Body of pancreas (tissue), 4 donors: ENCODE measurements around the gene LCN6. TPM values are rescaled to one million over a fixed set of nuclear protein-coding genes. Genes with fewer than 3 reads are reported as not detected.

Experiments used
- ATAC-seq: fragments of 150-250 bp; one replicate; pipeline ENCODE4 v1.9.1; 2016
- DNase-seq, 4 donors: peaks; one replicate each; pipeline ENCODE4 v3.0.0-alpha.2; 2019
- H3K27ac ChIP-seq, 4 donors: fragments of 200-600 bp; sonication (generic); 1 replicate in 3 of 4; 2 replicates in 1 of 4; pipeline versions ENCODE4 v1.5.1 to v1.6.1; 2016 to 2019; ENCODE audit warnings: mild to moderate bottlenecking in 1 of 4, mixed read lengths in 1 of 4, moderate library complexity in 1 of 4
- H3K27me3 ChIP-seq, 2 donors: fragments of 200-600 bp; sonication (generic); one replicate each; pipeline ENCODE4 v1.6.0; 2016; ENCODE audit warnings: mild to moderate bottlenecking in 1 of 2
- H3K36me3 ChIP-seq, 2 donors: fragments of 200-600 bp; sonication (generic); replicated peaks in 1 of 2; 2 replicates each; pipeline ENCODE4 v1.5.1; 2016; ENCODE audit warnings: low read depth in 2 of 2; ENCODE audit not compliant: insufficient read depth in 1 of 2
- H3K4me1 ChIP-seq: fragments of 200-600 bp; sonication (generic); one replicate; pipeline ENCODE4 v1.6.0; 2016
- H3K4me3 ChIP-seq, 2 donors: fragments of 200-600 bp; sonication (generic); 1 replicate in 1 of 2; 2 replicates in 1 of 2; pipeline ENCODE4 v1.5.1; 2016 to 2019
- H3K9me3 ChIP-seq, 3 donors: fragments of 200-600 bp; sonication (generic); 1 replicate in 2 of 3; 2 replicates in 1 of 3; pipeline ENCODE4 v1.5.1; 2016
- POLR2A ChIP-seq, 3 donors: fragments of 450-650 bp; IDR thresholded peaks; one replicate each; pipeline ENCODE4 v1.6.1; 2016; ENCODE audit warnings: antibody characterized with exemption in 3 of 3, mild to moderate bottlenecking in 2 of 3
- WGBS, 2 donors: methylation state at CpG; one replicate each; pipeline ENCODE4 v1.1.5; 2017; 5-methylcytosine and 5-hydroxymethylcytosine counted together
- intact Hi-C: fragments of 100-400 bp; cut with DNase I; formaldehyde crosslinking; loops from one replicate; pipeline ENCODE4 v1.15.1; 2023
- total RNA-seq, 2 donors: library from RNA; depleted of rRNA; stranded (reverse); fragments of >200 nt; gene quantifications; one replicate each; pipeline ENCODE4 v1.1.0, GENCODE V29; 2016
- TF ChIP-seq, protein P1 (sequence below), 7 experiments: fragments of 450-650 bp in 4 of 7; fragments of 200-600 bp in 3 of 7; sonication (generic) in 3 of 7; IDR thresholded peaks; one replicate each; pipeline ENCODE4 v1.5.1; 2016 to 2019; ENCODE audit warnings: antibody characterized with exemption in 7 of 7

Gene LCN6
- total RNA-seq, 2 donors from 2014 or later = not detected

DNA sequence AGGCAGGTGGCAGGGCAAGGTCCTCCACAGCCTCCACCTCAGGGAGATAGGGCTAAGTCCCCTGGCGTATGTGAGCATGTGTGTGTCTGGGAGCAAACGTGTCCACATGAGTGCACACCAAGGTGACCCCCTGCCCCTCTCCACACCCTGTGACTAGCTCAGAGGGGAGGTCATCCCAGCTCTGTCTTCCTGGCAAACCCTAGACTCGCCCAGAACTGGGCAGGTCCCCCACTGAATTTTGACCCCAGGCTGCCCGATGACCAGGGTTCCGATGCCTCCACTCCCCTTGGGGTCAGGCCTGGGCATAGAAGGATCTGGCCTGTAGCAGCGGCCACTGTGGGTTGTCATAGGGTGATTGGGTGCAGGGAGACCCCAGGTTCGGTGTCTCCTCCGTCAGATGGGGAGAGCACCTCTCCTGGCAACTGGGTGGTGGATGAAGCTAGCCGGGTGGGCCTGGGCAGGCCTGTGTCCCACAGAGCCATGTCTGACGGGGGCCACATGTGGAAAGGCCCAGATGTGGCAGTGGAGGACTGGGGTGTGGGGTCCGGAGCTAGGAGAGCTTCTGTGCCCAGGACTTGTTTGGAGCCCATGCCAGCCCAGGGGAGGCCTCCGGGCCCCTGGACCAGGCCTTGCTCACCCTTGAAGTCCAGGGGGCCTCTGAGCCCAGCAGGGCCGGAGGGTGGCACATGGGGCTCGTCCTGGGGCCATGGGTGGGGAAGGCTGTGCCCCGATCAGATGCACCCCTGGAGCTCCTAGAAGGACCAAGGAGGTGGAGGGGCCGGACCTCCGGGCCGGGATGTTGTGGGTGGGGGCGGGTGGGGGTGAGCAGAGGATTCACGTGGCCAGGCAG, 29.8 kb downstream of the LCN6 start:
- H3K4me3 ChIP-seq = no peak overlapping the region
- WGBS, 2 donors = 59 to 79% methylated on average over 8 to 19 of the region's 20 CpGs
- TF ChIP-seq, protein P1, sequence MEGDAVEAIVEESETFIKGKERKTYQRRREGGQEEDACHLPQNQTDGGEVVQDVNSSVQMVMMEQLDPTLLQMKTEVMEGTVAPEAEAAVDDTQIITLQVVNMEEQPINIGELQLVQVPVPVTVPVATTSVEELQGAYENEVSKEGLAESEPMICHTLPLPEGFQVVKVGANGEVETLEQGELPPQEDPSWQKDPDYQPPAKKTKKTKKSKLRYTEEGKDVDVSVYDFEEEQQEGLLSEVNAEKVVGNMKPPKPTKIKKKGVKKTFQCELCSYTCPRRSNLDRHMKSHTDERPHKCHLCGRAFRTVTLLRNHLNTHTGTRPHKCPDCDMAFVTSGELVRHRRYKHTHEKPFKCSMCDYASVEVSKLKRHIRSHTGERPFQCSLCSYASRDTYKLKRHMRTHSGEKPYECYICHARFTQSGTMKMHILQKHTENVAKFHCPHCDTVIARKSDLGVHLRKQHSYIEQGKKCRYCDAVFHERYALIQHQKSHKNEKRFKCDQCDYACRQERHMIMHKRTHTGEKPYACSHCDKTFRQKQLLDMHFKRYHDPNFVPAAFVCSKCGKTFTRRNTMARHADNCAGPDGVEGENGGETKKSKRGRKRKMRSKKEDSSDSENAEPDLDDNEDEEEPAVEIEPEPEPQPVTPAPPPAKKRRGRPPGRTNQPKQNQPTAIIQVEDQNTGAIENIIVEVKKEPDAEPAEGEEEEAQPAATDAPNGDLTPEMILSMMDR (IDR thresholded peaks at IDR 0.05) = no peak
- no peak for TF ChIP-seq POLR2A (IDR thresholded peaks at IDR 0.05)
- H3K9me3 ChIP-seq = no peaks in the 10 kb centered on the region
- ATAC-seq = no peak
- H3K27me3 ChIP-seq = no peaks in the 10 kb centered on the region
- H3K27ac ChIP-seq = no peak overlapping the region
- no peak for DNase-seq
- peaks cover 2 to 8% of the 10 kb centered on the region in 2 donors for H3K36me3 ChIP-seq
- intact Hi-C loops = no loop called here
- H3K4me1 ChIP-seq = peaks cover 18% of the 10 kb centered on the region

DNA sequence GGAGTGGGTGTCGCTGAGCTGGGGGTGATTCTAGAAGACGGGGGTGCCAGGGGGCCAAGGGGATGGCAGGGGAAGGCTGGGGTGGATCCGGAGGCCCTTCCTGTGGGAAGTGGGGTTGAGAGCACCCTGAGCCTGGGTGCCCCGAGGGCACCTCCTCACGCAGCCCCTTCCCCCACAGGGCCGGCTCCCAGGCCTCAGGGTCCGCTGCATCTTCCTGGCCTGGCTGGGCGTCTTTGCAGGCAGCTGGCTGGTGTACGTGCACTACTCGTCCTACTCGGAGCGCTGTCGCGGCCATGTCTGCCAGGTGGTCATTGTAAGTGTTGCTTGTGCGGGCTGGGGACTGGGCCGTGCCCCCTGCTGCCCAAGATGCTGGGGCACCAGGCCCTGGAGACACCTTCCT, 30.9 kb downstream of the LCN6 start:
- H3K9me3 ChIP-seq = no peaks in the 10 kb centered on the region
- DNase-seq (no peak), ATAC-seq (no peak)
- intact Hi-C loops = no loop called here
- no peak overlapping the region for H3K4me3 ChIP-seq
- no peaks in the 10 kb centered on the region for H3K36me3 ChIP-seq
- H3K27me3 ChIP-seq = no peaks in the 10 kb centered on the region
- TF ChIP-seq, protein P1 (IDR thresholded peaks at IDR 0.05) = no peak
- TF ChIP-seq POLR2A (IDR thresholded peaks at IDR 0.05) = no peak
- no peak overlapping the region for H3K27ac ChIP-seq
- peaks cover 24% of the 10 kb centered on the region for H3K4me1 ChIP-seq
- WGBS, 2 donors = 82 to 94% methylated on average over 4 to 16 of the region's 16 CpGs

DNA sequence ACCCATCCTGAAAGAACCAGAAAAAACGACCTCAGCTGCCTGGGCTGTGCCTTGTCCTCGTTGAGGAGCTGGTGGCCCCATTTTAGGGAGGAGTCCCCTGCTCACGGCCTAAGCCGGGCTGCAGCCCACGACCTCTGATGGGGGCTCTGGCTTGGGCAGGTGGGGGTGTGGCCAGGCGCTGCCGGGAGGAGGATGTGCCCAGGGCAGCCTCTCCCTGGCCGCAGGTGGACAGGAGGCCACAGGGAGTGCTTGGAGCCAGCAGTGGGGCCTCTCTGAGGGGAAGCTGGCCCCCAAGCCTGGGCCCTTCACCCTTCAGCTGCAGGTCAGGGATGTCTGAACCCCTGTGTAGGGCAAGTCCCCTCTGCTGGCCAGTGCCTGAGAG, 33.4 kb downstream of the LCN6 start:
- no peaks in the 10 kb centered on the region for H3K36me3 ChIP-seq
- ATAC-seq (no peak), DNase-seq (no peak)
- no peak overlapping the region for H3K4me3 ChIP-seq
- intact Hi-C loops = no loop called here
- 55 to 79% methylated on average over 7 to 8 of the region's 8 CpGs for WGBS, 2 donors
- peaks cover 31% of the 10 kb centered on the region for H3K4me1 ChIP-seq
- TF ChIP-seq POLR2A (IDR thresholded peaks at IDR 0.05) = no peak
- TF ChIP-seq, protein P1 (IDR thresholded peaks at IDR 0.05) = no peak
- no peaks in the 10 kb centered on the region for H3K9me3 ChIP-seq
- peak overlapping the region in 2 of 4 donors; percentile 36 to 39 for H3K27ac ChIP-seq
- H3K27me3 ChIP-seq = no peaks in the 10 kb centered on the region

DNA sequence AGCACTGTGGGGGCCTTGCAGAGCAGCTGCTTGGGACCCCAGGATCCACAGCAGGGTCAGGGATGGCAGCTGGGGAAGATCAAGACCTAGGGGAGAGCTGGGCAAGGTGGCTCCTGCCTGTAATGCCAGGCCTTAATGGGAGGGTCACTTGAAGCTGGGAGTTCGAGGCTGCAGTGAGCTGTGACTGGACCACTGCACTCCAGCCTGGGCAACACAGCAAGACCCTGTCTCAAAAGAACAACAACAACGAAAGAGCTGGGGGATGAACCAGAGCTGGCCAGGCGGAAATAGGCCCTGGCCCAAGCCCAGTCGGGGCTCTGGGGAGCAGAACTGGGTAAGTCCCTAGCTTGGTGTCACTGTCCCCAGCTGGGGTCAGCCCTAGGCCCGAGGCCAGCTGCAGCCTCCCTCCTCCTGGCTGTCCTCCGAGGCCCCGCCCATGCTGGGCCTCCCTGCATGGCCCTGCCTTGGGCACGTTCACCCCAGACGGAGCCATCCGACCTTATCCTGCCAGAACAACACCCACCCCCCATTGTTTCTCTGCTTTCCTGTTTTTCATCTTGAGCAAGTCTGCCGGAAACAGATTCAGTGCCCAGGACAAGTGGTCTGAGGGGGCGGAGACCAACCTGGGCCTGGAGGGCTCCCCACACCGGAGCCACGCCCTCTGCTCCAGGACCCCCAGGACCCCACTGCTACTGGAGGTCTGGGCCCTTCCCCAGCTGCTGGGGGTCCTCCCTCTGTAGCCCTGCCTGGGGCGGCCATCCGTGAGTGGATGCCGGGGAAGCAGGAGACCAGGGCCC, 34.0 kb downstream of the LCN6 start:
- Histone ChIP-seq H3K9me3 (no peaks in the 10 kb centered on the region), H3K4me3 (no peak overlapping the region), H3K27ac (peak overlapping the region in 2 of 4 donors; percentile 36 to 39), H3K27me3 (no peaks in the 10 kb centered on the region), H3K36me3 (no peaks in the 10 kb centered on the region), H3K4me1 (peaks cover 25% of the 10 kb centered on the region)
- WGBS, 2 donors = 58 to 83% methylated on average over 14 to 17 of the region's 17 CpGs
- no peak for DNase-seq
- ATAC-seq = peak; percentile 27
- intact Hi-C loops = no loop called here
- TF ChIP-seq POLR2A (IDR thresholded peaks at IDR 0.05) = no peak
- TF ChIP-seq, protein P1 (IDR thresholded peaks at IDR 0.05) = no peak
